Esophagus squamous epithelium (tissue), 4 donors: ENCODE measurements around the gene ZNF274.

Experiments used
- CTCF ChIP-seq, 6 experiments: fragments of 450-650 bp in 4 of 6; fragments of 200-600 bp in 2 of 6; sonication (generic) in 2 of 6; IDR thresholded peaks; one replicate each; pipeline ENCODE4 v1.5.1; 2016 to 2019; ENCODE audit warnings: antibody characterized with exemption in 6 of 6, mild to moderate bottlenecking in 4 of 6, moderate library complexity in 4 of 6
- POLR2A ChIP-seq, 4 donors: fragments of 450-650 bp; IDR thresholded peaks; one replicate each; pipeline ENCODE4 v1.6.1; 2017; ENCODE audit warnings: antibody characterized with exemption in 4 of 4, mild to moderate bottlenecking in 4 of 4, moderate library complexity in 3 of 4

DNA sequence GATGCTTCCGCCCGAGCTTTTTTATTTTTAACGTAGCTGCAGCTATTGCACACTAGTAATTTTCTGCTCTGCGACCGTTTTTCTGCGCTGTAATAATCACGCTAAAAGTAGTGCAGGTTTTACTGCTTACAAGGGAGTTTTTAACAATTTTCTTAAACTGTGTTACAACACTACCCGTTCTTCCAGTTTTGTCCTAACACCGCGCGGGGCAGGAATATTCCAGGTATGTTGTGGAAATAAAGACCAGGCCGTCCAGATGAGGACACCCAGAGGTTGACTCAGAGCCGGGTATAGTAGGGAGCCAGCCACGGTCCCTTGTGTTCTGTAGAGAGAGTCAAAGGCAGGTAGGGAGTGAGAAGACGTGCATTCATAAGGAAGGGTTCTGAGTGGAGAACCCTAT, 21.7 kb downstream of the ZNF274 start:
- TF ChIP-seq CTCF (IDR thresholded peaks at IDR 0.05), result no peak
- no peak for TF ChIP-seq POLR2A (IDR thresholded peaks at IDR 0.05)
